GM21390 (cell line): ENCODE measurements around the gene RIC8B.

Experiments used
- ATAC-seq: cut with Tn5 transposase; IDR thresholded peaks from one replicate; pipeline ENCODE4 v1.9.1; 2021; ENCODE audit not compliant: unreplicated experiment

The RIC8B gene

DNA sequence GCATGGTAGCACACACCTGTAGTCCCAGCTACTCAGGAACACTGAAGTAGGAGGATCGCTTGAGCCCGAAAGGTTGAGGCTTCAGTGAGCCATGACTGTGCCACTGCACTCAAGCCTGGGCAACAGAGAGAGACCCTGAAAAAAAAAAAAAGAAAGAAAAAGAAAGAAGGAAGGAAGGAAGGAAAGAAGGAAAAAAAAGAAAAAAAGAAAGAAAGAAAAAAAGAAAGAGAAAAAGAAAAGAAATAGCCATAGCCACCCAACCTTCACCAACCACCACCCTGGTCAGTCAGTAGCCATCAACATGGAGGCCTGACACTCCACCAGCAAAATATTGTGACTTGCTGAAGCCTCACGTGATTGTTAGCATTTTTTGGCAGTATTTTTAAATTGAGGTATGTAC, 159.8 kb downstream of the RIC8B start:
- ATAC-seq, result no peak
